ENCODE results near the gene KRTAP13-3.

KRTAP13-3 gene

DNA sequence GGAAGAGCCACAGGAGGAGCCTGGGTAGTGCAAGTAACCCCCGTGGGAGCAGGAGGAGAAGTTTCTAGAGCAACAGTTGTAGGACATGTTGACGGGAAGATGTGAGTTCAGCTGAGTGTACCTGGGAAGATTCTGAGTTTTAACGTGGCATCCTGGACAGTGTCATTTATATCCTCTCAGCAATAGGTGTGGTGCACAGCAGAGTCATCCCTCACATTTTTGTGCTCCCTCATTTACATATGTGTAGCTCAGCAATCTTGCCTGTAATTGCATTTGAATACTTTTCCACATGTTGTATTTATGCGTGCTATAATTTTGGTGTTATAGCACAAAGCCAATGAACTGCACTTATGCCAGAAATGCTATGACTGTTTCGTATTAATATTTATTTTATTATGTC lies at the start of gene KRTAP13-3:
Gene KRTAP13-3 (minus strand): TSS at position 101 of the 400 bp plus-strand sequence. CDS start 14 bp downstream, at position 87.
- no peak for DNase-seq (ENCODE audit: low read depth in 2 of 2)

GRCh38 chr21:30468900-30469714 lies 43.4 kb upstream of the KRTAP13-3 start:
- no peak for DNase-seq (ENCODE audit: low read depth in 2 of 2)

DNA sequence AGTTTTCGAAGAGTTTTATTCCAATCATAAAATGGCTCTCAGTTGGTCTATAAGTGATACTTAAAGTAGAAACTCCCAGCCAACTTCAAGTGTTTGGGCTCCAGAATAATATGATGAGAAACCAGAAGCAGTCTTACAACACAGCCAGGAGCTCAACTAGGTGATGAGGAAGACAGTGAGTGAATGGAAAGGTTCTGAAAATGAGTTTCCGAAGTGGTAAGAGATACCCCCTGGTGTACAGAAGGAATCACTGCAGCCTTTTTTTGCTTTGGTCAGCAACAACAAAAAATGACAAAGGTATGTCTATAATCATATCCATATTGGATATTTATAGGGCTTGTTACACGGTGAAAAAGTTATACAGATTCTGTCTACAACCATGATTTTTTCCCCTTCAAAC lies 38.0 kb upstream of the KRTAP13-3 start:
- DNase-seq (ENCODE audit: low read depth in 2 of 2) = no peak

GRCh38 chr21:30448514-30448913 lies 22.8 kb upstream of the KRTAP13-3 start:
- no peak for DNase-seq (ENCODE audit: low read depth in 2 of 2)

GRCh38 chr21:30447056-30447455 lies 21.3 kb upstream of the KRTAP13-3 start:
- DNase-seq (ENCODE audit: low read depth in 2 of 2) = no peak

DNA sequence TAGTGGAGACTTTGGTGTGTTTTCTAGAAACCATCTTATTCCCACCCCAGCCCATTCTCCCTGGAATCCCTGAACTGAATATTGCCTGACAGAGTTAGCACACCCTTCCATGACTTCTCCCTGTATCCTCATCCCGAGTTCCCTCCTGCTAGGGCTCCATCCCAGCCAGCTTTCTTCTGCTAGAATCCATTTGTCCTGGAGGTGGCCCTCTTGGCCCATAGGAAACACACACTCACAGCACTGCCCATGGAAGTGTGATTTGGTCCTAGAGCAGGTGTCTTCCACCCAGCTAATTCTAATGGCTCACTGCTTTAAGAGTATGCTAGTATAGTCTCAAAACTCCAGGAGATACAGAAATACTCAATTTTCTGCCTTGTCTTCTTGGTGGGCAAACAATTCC lies 18.5 kb upstream of the KRTAP13-3 start:
- DNase-seq (ENCODE audit: low read depth in 2 of 2) = no peak

DNA sequence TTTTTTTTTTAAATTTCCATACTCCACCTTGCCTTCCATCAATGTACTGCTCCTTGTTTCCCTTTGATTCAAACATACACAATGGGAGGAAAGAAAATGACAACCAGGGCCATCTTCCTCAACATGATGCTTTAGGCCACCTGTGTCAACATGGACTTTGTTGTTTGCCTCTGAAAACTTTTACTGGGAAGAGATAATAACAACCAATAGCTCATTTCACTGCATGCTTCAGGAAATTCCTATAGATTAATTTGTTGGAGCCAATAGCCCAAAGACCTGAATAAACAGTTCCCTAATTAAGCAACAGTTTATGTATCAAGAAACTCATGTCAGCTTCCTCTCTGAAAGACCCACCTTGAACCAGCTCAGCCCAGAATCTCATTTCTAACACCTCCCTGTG lies 17.5 kb upstream of the KRTAP13-3 start:
- DNase-seq (ENCODE audit: low read depth in 2 of 2) = no peak

GRCh38 chr21:30439975-30440374 lies 14.2 kb upstream of the KRTAP13-3 start, which contains the start of gene KRTAP15-1:
Gene KRTAP15-1 (plus strand): TSS chr21:30440275. CDS start chr21:30440328, 53 bp downstream.
- DNase-seq (ENCODE audit: low read depth in 2 of 2) = no peak

DNA sequence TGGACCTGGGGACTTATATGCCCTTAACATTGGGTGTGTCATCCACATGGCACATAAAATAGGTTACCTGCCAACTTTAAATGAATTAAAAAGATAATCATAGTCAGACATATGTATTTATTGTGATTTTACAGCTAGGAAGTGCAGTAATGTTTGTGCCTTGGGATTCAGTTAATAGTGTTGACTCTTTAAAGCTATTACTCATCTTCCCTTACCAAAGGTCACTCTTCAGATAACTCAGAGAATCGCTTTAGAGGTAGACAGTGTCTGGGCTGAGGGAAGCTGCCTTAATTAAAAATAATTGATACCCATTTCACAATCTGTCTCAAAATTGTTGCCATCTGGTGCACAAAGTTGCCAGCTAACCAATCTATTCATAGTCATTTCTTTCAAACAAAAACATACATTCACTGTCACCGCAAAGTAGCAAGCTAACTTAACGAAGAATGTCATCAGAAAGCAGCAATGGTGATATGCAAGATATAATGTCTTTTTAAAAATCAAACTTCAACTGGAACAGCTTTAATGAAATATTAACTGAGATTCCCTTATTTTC lies 11.4 kb upstream of the KRTAP13-3 start:
- no peak for DNase-seq (ENCODE audit: low read depth in 2 of 2)

- no peak for DNase-seq (ENCODE audit: low read depth in 2 of 2)
Observed at GRCh38 chr21:30434033-30434631, 8.4 kb upstream of the KRTAP13-3 start.

DNA sequence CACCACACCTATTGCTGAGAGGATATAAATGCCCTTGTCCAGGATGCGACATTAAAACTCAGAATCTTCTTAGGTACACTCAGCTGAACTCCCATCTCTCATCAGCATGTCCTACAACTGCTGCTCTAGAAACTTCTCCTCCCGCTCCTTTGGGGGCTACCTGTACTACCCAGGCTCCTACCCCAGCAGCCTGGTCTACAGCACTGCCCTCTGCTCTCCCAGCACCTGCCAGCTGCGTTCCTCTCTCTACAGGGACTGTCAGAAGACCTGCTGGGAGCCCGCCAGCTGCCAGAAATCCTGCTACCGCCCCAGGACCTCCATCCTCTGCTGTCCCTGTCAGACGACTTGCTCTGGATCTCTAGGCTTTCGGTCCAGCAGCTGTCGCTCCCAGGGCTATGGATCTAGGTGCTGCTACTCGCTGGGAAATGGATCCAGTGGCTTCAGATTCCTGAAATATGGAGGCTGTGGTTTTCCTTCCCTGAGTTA lies 4.5 kb upstream of the KRTAP13-3 start, which contains the start of gene KRTAP13-4:
Gene KRTAP13-4 (plus strand): TSS at position 51 of the 486 bp plus-strand sequence. CDS start 56 bp downstream, at position 107.
- DNase-seq (ENCODE audit: low read depth in 2 of 2) = no peak

- DNase-seq (ENCODE audit: low read depth in 2 of 2) = no peak
Observed at GRCh38 chr21:30426731-30427130, 1.0 kb upstream of the KRTAP13-3 start.

GRCh38 chr21:30415993-30416392 lies 9.7 kb downstream of the KRTAP13-3 start:
- no peak for DNase-seq (ENCODE audit: low read depth in 2 of 2)

GRCh38 chr21:30408782-30409494 lies 16.8 kb downstream of the KRTAP13-3 start:
- no peak for DNase-seq (ENCODE audit: low read depth in 2 of 2)

DNA sequence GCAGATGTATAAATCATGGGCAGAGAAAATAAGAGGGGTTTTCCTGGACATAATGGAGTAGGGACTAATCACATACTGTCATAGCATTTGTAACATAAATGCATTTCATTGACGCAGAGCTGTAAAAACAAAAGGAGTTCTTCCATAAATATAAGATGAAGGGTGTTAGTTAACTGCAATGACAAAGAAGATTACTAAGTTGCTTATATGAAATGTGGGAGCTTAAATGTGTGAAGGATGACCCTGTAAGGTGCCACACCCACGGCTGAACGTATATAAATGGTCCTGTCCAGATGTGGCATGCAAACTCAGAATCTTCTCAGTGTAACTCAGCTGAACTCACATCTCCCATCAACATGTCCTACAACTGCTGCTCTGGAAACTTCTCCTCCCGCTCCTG lies 30.0 kb downstream of the KRTAP13-3 start, which contains the start of gene KRTAP13-1:
Gene KRTAP13-1 (plus strand): TSS at position 301 of the 400 bp plus-strand sequence. CDS start 56 bp downstream, at position 357.
- DNase-seq (ENCODE audit: low read depth in 2 of 2) = no peak

GRCh38 chr21:30391492-30392025 lies 34.2 kb downstream of the KRTAP13-3 start:
- DNase-seq (ENCODE audit: low read depth in 2 of 2) = no peak

GRCh38 chr21:30382201-30382600 lies 43.5 kb downstream of the KRTAP13-3 start:
- DNase-seq (ENCODE audit: low read depth in 2 of 2) = no peak

Measured in stimulated activated CD4-positive, alpha-beta T cell treated with anti-CD3 and anti-CD28 coated beads, Interleukin-1b, Interleukin-23, amount 100 ng/mL, for 4 hours (primary cell).